Nucleus accumbens (tissue), 56 donors: ENCODE data around the gene MT1F.

Experiments used
- DNase-seq, 56 donors: peaks; one replicate each; lab custom pipeline; 2025; lab: John Stamatoyannopoulos, UW

Gene MT1F

DNA sequence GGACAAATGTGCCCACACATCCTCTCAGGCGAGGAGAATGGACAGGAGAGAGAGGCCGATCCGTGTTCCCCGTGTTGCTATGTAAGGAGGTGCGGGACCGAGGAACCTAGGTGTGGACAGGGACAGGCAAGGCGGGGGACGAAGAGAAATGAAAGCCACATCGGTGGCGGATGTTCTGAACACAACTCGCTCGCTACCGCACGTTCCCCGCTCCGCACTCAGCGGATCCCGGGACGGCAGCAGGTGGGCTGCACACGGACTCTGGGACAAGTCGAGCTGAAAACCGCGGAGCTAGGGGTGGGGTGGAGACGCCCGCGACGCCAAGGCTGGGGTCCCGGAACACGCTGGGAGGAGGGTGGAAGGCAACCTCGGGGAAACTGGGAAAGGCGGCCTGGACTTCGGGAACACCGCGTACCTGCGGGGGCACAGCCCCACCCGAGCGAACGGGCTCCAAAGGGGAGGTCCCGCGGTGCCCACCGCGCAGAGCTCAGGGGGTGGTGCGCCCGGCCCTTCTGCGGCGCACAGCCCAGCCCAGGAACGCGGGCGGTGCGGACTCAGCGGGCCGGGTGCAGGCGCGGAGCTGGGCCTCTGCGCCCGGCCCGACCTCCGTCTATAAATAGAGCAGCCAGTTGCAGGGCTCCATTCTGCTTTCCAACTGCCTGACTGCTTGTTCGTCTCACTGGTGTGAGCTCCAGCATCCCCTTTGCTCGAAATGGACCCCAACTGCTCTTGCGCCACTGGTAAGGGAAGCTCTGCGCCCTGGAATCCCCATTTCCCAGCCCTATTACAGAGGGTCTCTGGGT lies 32.4 kb upstream of the MT1F start, which contains the start of gene MT1E:
Gene MT1E, plus strand, starts transcription at position 642 of the 803 bp plus-strand sequence. Its CDS starts 71 bp downstream, at position 713.
- DNase-seq: peak in 36 of 56 donors; percentile 28 to 74 (median 53)

DNA sequence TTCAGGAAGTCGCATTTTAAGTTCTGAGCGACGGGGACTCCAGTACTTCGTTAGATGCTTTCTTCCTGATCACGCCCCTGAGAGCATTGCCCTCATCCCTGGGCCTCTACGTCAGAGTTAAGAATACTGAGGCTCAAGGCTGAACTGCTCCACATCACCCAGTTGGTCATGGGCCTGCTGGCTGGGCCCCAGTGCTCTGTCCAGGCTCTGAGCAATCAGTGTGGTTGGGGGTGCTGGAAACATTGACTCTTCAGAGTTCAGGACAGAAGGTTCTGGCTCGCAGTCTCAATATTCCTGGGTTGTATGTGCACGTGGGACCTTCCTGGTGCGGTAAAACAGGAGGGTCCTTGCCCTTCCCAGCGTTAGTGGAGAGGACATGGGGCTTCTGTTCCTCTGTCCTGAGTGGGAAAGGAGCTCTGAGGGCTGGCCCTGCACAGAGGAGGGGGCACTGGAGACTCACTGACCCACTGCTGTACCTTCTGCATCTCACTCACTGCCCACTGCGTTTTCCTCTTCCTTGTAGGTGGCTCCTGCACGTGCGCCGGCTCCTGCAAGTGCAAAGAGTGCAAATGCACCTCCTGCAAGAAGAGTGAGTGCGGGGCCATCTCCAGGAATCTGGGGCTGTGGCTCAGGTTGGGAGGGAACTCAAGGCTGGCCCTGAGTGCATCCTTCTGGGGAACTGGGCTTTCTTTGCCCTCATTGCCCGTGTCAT lies 31.7 kb upstream of the MT1F start:
- DNase-seq: peak in 2 of 56 donors; percentile 52 to 69

DNA sequence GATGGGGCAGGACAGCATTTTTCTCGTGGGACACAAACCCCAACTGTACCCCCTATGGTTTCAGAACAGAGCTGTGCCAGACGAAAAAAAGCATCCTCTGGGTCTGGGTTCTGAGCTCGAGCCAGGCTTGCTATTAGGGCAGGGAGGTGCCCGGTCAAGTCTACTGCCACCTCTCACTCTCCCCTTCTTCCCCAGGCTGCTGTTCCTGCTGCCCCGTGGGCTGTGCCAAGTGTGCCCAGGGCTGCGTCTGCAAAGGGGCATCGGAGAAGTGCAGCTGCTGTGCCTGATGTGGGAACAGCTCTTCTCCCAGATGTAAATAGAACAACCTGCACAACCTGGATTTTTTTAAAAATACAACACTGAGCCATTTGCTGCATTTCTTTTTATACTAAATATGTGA lies 31.1 kb upstream of the MT1F start:
- no peak for DNase-seq

DNA sequence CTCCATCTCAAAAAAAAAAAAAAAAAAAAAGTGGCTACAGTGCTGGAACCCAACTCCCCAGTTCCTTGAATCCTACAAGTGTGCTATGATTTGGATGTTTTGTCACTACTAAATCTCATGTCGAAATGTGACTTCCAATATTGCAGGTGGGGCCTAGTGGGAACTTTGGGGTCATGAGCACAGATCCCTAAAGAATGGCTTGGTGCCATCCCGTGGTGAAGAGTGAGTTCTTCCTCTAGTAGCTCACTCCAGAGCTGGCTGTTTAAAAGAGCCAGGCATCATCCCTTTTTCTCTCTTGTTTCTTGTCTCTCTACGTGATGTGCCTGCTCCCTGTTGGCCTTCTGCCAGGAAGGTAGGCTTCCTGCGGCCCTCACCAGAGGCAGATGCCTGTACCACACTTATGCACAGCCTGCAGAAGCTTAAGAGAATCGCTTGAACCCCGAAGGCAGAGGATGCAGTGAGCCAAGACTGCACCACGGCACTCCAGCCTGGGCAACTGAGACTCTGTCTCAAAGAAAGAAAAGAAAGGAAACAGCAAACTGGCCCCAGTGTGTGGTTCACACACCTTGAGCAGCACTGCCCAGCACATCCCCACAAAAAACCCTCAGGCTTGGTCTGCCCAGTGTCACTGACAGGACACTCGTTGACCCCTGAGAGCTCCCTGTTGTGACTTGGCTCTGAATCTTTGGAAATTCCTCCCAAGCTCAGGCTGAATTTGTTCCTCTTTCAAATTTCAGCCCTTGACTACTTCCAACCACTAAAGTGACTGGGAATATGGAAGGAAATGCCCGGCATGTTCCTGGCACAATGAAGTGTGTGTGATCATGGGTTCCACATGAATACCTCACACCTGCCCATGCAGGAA lies 29.0 kb upstream of the MT1F start:
- no peak for DNase-seq

DNA sequence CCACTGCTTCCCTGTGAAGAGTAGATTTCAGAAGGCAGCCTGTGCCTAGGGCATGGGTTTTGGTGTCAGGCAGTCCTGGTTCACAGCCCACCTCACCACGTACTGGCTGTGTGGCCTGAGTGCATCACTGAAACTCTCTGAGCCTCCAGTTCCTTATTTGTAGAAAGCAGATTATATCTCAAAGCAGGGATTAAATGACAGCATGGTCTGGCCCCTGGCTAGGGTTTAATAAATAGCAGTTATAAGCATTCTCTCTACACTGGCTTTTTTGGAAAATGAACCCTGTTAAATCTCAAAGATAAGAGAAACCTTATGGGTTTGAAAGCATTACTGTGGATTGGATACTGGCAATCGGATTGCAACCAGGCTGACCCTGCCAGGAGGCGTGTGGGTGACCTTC lies 28.2 kb upstream of the MT1F start:
- DNase-seq: no peak

DNA sequence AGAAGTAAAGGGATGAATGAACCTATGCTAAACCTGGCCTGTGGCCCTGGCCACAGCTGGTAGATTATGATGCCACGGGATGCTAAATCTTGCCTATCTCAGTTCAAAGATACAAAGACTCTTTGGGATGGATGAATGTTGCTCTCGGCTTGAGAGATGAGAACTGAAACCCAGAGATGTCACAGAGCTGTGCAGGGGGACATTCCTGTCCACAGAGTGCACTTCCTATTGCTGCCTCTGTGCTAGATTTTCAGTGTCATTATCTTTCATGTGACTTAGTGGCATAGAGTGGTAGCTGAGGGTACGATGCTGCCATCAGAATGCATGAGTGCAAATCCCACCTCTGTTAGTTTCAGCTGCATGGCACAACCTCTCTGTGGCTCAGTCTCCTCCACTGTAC lies 27.6 kb upstream of the MT1F start:
- no peak for DNase-seq

DNA sequence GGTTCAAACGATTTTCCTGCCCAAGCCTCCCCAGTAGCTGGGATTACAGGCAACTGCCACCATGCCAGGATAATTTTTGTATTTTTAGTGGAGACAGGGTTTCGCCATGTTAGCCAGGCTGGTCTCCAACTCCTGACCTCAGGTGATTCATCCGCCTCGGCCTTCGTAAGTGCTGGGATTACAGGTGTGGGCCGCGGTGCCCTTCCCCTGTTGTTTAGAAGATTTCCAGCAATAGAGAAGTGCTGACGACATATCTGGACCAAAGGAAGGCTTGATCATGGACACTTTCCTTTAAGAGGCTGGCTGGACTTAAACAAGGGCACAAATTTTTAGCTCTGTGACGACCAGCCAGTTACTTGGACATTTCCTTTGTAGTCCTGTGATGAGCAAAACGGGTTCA lies 26.6 kb upstream of the MT1F start:
- no peak for DNase-seq

DNA sequence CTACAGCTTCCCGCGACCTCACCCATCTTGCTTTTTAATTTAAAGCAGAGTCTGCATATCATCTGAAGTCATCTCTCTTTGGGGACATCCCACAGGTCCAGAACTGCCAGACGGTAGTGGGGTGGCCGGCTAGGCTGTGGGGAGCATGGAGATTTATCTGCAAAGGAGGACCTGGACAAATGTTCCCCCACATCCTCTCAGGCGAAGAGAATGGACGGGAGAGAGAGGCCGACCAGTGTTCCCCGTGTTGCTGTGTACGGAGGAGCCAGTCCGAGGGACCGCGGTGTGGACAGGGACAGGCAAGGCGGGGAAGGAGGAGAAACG lies 26.0 kb upstream of the MT1F start:
- DNase-seq: peak in 1 of 56 donors; percentile 46

DNA sequence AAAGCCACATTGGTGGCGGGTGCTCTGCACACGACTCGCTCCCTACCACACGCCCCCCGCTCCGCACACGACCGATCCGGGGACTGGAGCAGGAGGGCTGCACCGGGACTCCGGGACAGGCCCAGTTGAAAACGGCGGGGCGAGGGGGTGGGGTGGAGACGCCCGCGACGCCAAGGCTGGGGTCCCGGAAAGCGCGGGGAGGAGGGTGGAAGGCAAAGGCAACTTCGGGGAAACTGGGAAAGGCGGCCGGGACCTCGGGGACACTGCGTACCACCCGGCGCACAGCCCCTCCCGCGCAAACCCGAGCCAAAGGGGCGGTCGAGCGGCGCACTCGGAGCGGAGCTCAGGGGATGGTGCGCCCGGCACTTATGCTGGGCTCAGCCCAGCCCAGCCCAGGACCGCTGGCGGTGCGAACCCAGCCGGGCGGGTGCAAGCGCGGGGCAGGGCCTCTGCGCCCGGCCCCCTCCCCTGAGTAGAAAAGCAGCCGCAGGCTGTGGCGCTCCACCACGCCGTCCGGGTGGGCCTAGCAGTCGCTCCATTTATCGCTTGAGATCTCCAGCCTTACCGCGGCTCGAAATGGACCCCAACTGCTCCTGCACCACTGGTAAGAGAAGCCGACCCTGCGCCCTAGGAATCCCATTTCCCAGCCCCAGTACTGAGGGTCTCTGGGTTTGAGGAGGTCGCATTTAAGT lies 25.5 kb upstream of the MT1F start, which contains the start of gene MT1M:
Gene MT1M, plus strand, starts transcription at position 504 of the 692 bp plus-strand sequence. Its CDS starts 73 bp downstream, at position 577.
- peak in 37 of 56 donors; percentile 19 to 77 (median 49) for DNase-seq

DNA sequence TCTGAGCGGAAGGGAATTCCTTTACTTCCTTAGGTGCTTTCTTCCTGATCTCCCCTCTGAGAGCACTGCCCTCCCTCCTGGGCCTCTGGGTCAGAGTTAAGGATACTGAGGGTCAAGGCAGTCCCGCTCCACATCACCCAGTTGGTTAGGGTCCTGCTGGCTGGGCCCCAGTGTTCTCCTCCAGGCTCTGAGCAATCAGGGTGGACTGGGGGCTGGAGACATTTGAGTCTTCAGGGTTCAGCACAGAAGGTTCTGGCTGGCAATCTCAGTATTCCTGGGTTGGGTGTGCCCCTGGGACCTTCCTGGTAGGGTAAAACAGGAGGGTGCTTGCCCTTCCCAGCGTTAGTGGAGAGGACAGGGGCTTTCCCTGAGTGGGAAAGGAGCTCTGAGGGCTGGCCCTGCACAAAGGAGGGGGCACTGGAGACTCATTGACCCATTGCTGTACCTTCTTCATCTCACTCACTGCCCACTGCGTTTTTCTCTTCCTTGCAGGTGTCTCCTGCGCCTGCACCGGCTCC lies 24.9 kb upstream of the MT1F start:
- DNase-seq: no peak

DNA sequence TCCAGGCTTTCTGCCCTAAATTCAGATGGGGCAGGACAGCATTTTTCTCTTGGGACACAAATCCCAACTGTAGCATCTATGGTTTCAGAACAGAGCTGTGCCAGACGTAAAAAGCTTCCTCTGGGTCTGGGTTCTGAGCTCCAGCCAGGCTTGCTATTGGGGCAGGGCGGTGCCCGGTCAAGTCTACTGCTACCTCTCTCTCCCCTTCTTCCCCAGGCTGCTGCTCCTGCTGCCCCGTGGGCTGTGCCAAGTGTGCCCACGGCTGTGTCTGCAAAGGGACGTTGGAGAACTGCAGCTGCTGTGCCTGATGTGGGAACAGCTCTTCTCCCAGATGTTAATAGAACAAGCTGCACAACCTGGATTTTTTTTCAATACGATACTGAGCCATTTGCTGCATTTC lies 24.2 kb upstream of the MT1F start:
- DNase-seq: no peak

DNA sequence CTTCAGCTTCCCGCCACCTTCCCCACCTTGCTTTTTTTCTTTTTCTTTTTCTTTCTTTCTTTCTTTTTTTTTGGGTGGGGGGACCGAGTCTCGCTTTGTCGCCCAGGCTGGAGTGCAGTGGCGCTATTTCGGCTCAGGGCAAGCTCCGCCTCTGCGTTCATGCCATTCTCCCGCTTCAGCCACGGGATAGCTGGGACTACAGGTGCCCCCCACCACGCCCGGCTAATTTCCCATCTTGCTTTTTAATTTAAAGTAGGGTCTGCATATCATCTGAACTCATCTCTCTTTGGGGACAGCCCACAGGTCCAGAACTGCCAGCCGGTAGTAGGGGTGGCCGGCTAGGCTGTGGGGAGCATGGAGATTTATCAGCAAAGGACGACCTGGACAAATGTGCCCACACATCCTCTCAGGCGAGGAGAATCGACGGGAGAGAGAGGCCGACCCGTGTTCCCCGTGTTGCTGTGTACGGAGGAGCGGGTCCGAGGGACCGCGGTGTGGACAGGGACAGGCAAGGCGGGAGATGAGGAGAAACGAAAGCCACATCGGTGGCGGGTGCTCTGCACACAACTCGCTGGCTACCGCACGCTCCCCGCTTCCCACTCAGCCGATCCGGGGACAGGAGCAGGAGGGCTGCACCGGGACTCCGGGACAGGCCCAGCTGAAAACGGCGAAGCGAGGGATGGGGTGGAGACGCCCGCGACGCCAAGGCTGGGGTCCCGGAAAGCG lies 22.9 kb upstream of the MT1F start:
- DNase-seq: no peak

DNA sequence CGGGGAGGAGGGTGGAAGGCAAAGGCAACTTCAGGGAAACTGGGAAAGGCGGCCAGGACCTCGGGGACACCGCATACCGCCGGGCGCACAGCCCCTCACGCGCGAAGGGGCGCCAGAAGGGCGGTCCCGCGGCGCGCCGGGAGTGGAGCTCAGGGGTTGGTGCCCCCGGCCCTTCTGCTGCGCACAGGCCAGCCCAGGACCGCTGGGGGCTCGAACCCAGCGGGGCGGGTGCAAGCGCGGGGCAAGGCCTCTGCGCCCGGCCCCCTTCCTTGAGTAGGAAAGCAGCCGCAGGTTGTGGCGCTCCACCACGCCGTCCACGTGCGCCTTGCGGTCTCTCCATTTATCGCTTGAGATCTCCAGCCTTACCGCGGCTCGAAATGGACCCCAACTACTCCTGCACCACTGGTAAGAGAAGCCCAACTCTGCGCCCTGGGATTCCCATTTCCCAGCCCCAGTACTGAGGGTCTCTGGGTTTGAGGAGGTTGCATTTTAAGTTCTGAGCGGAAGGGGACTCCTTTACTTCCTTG lies 22.3 kb upstream of the MT1F start:
- DNase-seq: no peak

DNA sequence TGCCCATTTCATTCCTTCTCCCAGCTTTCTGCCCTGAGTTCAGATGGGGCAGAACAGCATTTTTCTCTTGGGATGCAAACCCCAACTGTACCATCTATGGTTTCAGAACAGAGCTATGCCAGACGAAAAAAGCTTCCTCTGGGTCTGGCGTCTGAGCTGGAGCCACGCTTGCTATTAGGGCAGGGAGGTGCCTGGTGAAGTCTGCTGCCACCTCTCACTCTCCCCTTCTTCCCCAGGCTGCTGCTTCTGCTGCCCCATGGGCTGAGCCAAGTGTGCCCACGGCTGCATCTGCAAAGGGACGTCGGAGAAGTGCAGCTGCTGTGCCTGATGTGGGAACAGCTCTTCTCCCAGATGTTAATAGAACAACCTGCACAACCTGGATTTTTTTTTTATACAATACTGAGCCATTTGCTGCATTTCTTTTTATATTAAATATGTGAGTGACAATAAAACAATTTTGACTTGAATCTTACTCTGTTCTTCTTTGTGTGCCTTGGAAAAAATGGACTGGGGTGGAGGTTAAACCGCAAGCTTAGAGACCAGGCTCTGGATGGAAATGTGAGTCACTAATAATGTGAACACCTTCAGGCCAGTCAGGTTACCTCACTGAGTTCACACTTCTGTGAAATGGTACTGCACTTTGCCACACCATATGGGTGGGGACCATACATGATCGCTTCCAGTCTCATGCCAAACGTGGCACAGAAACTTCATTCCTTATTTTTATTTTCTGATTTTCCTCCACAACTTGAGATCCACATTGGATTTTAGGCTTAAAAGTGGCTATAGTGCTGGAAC lies 20.9 kb upstream of the MT1F start:
- no peak for DNase-seq

DNA sequence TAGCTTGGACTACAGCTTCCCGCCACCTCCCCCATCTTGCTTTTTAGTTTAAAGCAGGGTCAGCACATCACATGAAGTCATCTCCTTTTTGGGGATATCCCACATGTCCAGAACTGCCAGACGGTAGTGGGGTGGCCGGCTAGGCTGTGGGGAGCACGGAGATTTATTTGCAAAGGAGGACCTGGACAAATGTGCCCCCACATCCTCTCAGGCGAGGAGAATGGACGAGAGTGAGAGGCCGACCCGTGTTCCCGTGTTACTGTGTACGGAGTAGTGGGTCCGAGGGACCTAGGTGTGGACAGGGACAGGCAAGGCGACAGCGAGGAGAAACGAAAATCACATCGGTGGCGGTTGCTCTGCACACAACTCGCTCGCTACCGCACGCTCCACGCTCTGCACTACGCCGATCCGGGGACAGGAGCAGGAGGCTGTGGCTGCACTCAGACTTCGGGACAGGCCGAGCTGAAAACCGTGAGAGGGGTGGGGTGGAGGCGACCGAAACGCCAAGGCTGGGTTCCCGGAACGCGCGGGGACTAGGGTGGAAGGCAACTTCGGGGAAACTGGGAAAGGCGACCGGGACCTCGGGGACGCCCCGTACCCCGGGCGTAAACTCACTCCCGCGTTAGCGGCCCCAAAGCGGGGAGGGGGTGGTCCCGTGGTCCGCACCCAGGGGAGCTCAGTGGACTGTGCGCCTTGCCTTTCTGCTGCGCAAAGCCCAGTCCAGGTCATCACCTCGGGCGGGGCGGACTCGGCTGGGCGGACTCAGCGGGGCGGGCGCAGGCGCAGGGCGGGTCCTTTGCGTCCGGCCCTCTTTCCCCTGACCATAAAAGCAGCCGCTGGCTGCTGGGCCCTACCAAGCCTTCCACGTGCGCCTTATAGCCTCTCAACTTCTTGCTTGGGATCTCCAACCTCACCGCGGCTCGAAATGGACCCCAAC lies 19.7 kb upstream of the MT1F start, which contains the start of gene MT1A:
Gene MT1A, plus strand, starts transcription at position 853 of the 937 bp plus-strand sequence. Its CDS starts 73 bp downstream, at position 926.
- DNase-seq: peak in 25 of 56 donors; percentile 8 to 73 (median 29)

DNA sequence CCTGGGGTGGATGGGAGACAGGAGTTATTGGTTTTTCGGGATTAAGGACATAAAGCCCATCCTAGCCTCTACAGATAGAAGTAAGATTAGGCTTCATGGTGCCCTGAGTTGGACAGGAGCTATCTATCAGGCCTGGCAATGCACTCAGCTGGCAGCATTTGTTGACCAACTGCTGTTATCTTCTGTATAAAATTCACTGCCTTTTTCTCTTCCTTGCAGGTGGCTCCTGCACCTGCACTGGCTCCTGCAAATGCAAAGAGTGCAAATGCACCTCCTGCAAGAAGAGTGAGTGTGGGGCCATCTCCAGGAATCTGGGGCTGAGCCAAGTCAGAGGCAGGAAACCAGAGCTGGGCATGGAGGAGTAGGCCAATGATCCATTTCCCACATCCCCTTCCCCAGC lies 18.7 kb upstream of the MT1F start:
- DNase-seq: no peak

DNA sequence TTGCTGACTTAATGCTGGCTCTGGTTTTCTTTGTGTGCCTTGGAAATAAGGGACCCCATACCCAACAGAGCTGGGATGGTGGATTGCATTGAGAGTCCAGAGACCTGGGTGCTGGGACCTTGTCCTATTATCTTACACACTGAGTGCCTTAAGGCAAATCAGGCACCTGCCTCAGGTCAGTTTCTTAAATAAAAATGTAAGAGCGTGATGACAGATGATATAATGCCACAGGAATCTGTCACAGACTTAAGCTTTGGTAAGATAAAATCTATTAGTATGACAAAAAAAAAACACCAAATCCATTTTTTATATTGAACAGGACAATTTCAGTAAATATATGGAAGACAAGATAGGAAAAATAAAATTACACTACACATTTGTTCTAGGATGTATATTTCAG lies 17.7 kb upstream of the MT1F start:
- DNase-seq: no peak
